Dendritic cell treated with granulocyte-macrophage colony-stimulating factor and Interleukin-4, amounts not matched to agents 40 ng/mL and 50 ng/mL, for 4 days (primary cell): ENCODE measurements around the gene TPST2.

Source experiments
- H3K27ac Mint-ChIP-seq: one replicate; pipeline ENCODE4 v1.8.0; 2022; ENCODE audit warnings: mild to moderate bottlenecking, mixed read lengths
- H3K27me3 Mint-ChIP-seq: one replicate; pipeline ENCODE4 v1.8.0; 2022; ENCODE audit warnings: mild to moderate bottlenecking, mixed read lengths
- H3K36me3 Mint-ChIP-seq: one replicate; pipeline ENCODE4 v1.8.0; 2022; ENCODE audit warnings: low read depth, mixed read lengths
- H3K4me1 Mint-ChIP-seq: one replicate; pipeline ENCODE4 v1.8.0; 2022; ENCODE audit warnings: low read depth, mixed read lengths
- H3K4me3 Mint-ChIP-seq: one replicate; pipeline ENCODE4 v1.8.0; 2022; ENCODE audit warnings: mild to moderate bottlenecking, moderate library complexity, mixed read lengths
- H3K9me3 Mint-ChIP-seq: one replicate; pipeline ENCODE4 v1.8.0; 2022; ENCODE audit warnings: mixed read lengths
- intact Hi-C: fragments of 100-400 bp; cut with micrococcal nuclease; formaldehyde crosslinking; loops from one replicate; pipeline ENCODE4 v1.15.0; 2022

TPST2 gene

DNA sequence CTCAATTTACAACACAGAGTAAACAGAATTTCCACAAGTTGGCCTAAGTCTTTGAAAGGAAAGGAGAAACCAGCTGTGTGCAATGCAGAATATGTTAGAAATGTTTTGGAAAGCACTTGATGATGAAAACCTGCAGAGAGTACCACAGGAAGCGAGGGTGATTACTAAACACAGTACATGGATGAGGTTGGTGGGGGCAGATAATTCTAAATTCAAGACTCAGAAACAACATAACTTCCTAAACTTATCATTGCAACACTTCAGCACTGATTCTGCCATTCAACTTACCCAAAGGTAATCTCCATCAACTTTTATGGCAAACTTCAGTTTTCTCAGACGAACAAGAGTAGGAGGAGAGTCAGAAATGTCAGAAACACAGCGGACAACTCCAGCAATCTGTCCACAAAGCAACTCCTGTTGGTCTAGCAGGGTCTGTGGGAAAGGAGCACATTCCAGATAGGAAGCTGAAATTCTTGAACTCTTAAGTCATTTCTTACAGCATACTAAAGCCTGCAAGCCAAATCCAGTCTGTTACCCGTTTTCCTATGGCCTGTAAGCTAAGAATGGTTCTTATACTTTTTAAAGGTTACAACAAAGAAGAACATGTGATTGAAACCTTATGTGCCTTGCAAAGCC is 113.1 kb downstream of the TPST2 start:
- H3K9me3 Mint-ChIP-seq = no peaks in the 10 kb centered on the region
- H3K27ac Mint-ChIP-seq = no peak overlapping the region
- peaks cover 55% of the 10 kb centered on the region for H3K4me1 Mint-ChIP-seq
- peaks cover 85% of the 10 kb centered on the region for H3K36me3 Mint-ChIP-seq
- H3K27me3 Mint-ChIP-seq = no peaks in the 10 kb centered on the region
- no peak overlapping the region for H3K4me3 Mint-ChIP-seq
- intact Hi-C loops = no loop called here

- intact Hi-C loops = no loop called here
- Mint-ChIP-seq H3K4me1 (peaks cover 35% of the 10 kb centered on the region), H3K27ac (no peak overlapping the region), H3K4me3 (no peak overlapping the region), H3K36me3 (peaks cover 92% of the 10 kb centered on the region), H3K27me3 (no peaks in the 10 kb centered on the region), H3K9me3 (no peaks in the 10 kb centered on the region)
Measured at GRCh38 chr22:26474682-26475081, 115.2 kb downstream of the TPST2 start.
